A549 (cell line): ENCODE measurements around the gene FRMD4A. TPM values are rescaled to one million over a fixed set of nuclear protein-coding genes. Genes with fewer than 3 reads are reported as not detected.

ENCODE experiments used
- ATAC-seq, 2 experiments: fragments of 200-7000 bp in 1 of 2; fragments of >200 bp in 1 of 2; cut with Nextera tagmentation in 1 of 2; cut with Tn5 transposase in 1 of 2; 3 replicates each; pipeline versions ENCODE4 v1.8.0 to v1.9.1; 2018 to 2020; ENCODE audit warnings: mild to moderate bottlenecking in 1 of 2, moderate library complexity in 1 of 2
- CTCF ChIA-PET: fragments of 300-600 bp; sonication (Branson Sonifier 250); formaldehyde crosslinking; extraction: SDS; loops from one replicate; lab custom pipeline; 2021; ENCODE audit warnings: antibody characterized with exemption, inconsistent platforms; lab: Yijun Ruan, JAX
- POLR2A ChIA-PET: fragments of 350-600 bp; formaldehyde crosslinking; extraction: SDS; loops from one replicate; lab custom pipeline; 2021; ENCODE audit warnings: antibody characterized with exemption, inconsistent platforms; lab: Yijun Ruan, JAX
- DNase-seq, 2 experiments: peaks; one replicate each; pipeline versions ENCODE4 v3.0.0 to v3.0.0-alpha.2; 2011 to 2016; ENCODE audit warnings: low read depth in 1 of 2, low spot score in 1 of 2
- FAIRE-seq: peaks from 2 replicates; lab custom pipeline; 2011; peaks lifted over from hg19 to GRCh38; lab: Jason Lieb, UNC
- H3K27ac ChIP-seq, 2 experiments: fragments of >200 bp; sonication (Bioruptor Twin); formaldehyde crosslinking; 3 replicates each; pipeline ENCODE4 v1.5.1; 2016 to 2017
- H3K4me1 ChIP-seq: fragments of >200 bp; sonication (Bioruptor Twin); formaldehyde crosslinking; 3 replicates; pipeline ENCODE4 v1.6.1; 2016
- H3K4me2 ChIP-seq: fragments of >200 bp; sonication (Bioruptor Twin); formaldehyde crosslinking; 3 replicates; pipeline ENCODE4 v1.6.1; 2016
- H3K4me3 ChIP-seq: fragments of >200 bp; sonication (Bioruptor Twin); formaldehyde crosslinking; 3 replicates; pipeline ENCODE4 v1.5.1; 2016
- H3K9me3 ChIP-seq: fragments of >200 bp; sonication (Bioruptor Twin); formaldehyde crosslinking; 3 replicates; pipeline ENCODE4 v1.6.1; 2016
- EP300 ChIP-seq, 2 experiments: fragments of >200 bp; sonication (Bioruptor Twin); formaldehyde crosslinking; IDR thresholded peaks; 2 replicates in 1 of 2; 3 replicates in 1 of 2; pipeline ENCODE4 v1.6.1; 2016 to 2017
- FOSL2 ChIP-seq, 2 experiments: fragments of 450-650 bp in 1 of 2; fragments of >200 bp in 1 of 2; sonication (Bioruptor Twin) in 1 of 2; formaldehyde crosslinking; IDR thresholded peaks; 2 replicates each; pipeline versions ENCODE4 v1.5.0 to v1.6.1; 2016 to 2020; ENCODE audit warnings: mild to moderate bottlenecking in 1 of 2, moderate library complexity in 1 of 2
- HOXA7 ChIP-seq: fragments of 250-450 bp; sonication (Bioruptor Pico); IDR thresholded peaks from 2 replicates; pipeline ENCODE4 v1.5.0; 2020; ENCODE audit warnings: mild to moderate bottlenecking, moderate library complexity
- HOXB5 ChIP-seq: fragments of 250-450 bp; sonication (Bioruptor Pico); IDR thresholded peaks from 2 replicates; pipeline ENCODE4 v1.5.0; 2020; ENCODE audit warnings: mild to moderate bottlenecking, moderate library complexity
- MYC ChIP-seq: IDR thresholded peaks from 2 replicates; pipeline ENCODE4 v1.6.1; 2012; ENCODE audit warnings: mild to moderate bottlenecking, inconsistent platforms, low read length, improper control_type of control experiment, borderline replicate concordance
- PHF8 ChIP-seq: fragments of 200-600 bp; sonication (generic); IDR thresholded peaks from 2 replicates; pipeline ENCODE4 v1.6.1; 2016; ENCODE audit warnings: low read depth, mild to moderate bottlenecking, antibody characterized with exemption, moderate library complexity, borderline replicate concordance
- ZC3H11A ChIP-seq: fragments of 450-650 bp; IDR thresholded peaks from 2 replicates; pipeline ENCODE4 v1.6.1; 2014; ENCODE audit warnings: antibody characterized with exemption, mild to moderate bottlenecking
- ZNF302 ChIP-seq: fragments of 250-450 bp; sonication (Bioruptor Pico); IDR thresholded peaks from 2 replicates; pipeline ENCODE4 v1.9.0; 2021; ENCODE audit warnings: inconsistent platforms, mild to moderate bottlenecking, moderate library complexity
- WGBS: methylation state at CpG from one replicate; pipeline ENCODE4 v1.1.6; 2017; ENCODE audit errors: missing lambda C conversion rate; 5-methylcytosine and 5-hydroxymethylcytosine counted together
- polyA plus RNA-seq, 4 experiments: library from polyadenylated mRNA; depleted of rRNA in 3 of 4; stranded (reverse); fragments of >200 nt; fragmentation: RNase III in 1 of 4; extraction: RNeasy Plus Mini Kit Qiagen cat#74134 plus additional on column Dnase treatment in 1 of 4; gene quantifications; 2 replicates in 3 of 4; 3 replicates in 1 of 4; pipeline ENCODE4 v1.2.3, GENCODE V29; 2011 to 2017
- TF ChIP-seq, protein P1 (sequence below): IDR thresholded peaks from 2 replicates; pipeline ENCODE4 v1.6.1; 2012
- TF ChIP-seq, protein P2 (sequence below): IDR thresholded peaks from 2 replicates; pipeline ENCODE4 v1.6.1; 2012
- TF ChIP-seq, protein P3 (sequence below): fragments of 250-450 bp; sonication (Bioruptor Pico); IDR thresholded peaks from 2 replicates; pipeline ENCODE4 v1.5.0; 2021; ENCODE audit warnings: mild to moderate bottlenecking, moderate library complexity, borderline replicate concordance
- TF ChIP-seq, protein P4 (sequence below): fragments of 200-600 bp; sonication (generic); IDR thresholded peaks from 2 replicates; pipeline ENCODE4 v1.6.1; 2016; ENCODE audit warnings: antibody characterized with exemption, mild to moderate bottlenecking, moderate library complexity
- TF ChIP-seq, protein P5 (sequence below): fragments of >200 bp; sonication (Bioruptor Twin); formaldehyde crosslinking; IDR thresholded peaks from 2 replicates; pipeline ENCODE4 v1.6.1; 2016

FRMD4A gene
- polyA plus RNA-seq, 2 of the 4 experiments (the other 2 are of a cell fraction): 2.5 to 4.7 TPM

DNA sequence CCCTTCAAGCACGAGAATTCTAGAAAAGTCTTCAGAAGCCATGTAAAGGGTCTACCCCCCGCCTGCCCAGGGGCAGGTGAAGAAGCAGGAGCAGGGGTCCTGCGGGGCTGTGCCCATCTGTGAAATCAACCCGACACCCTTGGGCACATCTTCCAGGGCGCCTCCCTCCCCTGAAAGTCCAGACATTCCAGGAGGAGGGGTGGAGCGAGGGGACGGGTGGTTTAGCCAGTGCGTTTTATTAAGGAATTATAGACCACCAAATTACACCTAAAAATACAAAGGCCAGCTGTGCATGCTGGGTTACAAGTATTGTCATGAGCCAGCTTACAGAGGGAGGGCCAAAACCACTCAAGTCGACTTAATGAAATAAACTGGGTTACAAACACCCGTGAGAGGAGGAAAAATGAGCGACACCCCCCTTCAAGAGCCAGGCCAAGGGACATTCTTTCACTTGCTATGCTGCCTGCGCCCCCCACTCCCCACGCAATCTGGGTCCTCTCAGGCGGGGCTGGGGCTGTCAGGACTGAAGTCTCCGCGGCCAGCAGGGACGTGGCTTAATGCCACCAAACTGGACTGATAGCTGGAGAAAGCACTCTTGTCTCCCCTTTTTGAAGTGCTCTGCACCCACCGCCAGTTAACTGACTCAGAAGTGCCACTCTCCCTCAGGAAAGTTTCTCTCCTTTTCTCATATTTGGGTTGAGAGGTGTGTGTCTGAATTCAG, 360.3 kb downstream of the FRMD4A start (continued):
- TF ChIP-seq FOSL2 (IDR thresholded peaks at IDR 0.05) (no peak), FOSL2 (CRISPR knock-in tag; IDR thresholded peaks at IDR 0.05) (no peak)

DNA sequence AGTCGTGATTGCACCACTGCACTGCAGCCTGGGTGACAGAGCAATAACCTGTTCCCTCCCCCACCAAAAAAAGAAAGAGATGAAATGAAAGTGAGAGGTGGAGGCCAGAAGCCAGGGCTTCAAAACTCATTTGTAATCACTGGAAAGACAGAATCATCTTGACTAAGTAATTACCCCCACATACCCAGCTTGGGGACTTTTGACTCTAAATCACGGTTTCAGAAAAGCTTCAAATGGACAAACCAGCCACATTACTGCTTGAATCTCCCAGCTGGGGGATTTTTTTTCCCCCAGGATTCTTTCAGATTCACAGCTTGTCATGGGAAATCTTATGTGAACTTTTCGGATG, 361.0 kb downstream of the FRMD4A start:
- TF ChIP-seq, protein P1, sequence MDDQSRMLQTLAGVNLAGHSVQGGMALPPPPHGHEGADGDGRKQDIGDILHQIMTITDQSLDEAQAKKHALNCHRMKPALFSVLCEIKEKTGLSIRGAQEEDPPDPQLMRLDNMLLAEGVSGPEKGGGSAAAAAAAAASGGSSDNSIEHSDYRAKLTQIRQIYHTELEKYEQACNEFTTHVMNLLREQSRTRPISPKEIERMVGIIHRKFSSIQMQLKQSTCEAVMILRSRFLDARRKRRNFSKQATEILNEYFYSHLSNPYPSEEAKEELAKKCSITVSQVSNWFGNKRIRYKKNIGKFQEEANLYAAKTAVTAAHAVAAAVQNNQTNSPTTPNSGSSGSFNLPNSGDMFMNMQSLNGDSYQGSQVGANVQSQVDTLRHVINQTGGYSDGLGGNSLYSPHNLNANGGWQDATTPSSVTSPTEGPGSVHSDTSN: no peak
- ChIA-PET POLR2A (no interaction called here), CTCF (no interaction called here)
- no peak overlapping the region for H3K27ac ChIP-seq
- H3K4me1 ChIP-seq: no peaks in the 10 kb centered on the region
- ATAC-seq (no peak), DNase-seq (no peak), FAIRE-seq (no peak)
- WGBS: 37% methylated on average over 3 of the region's 3 CpGs
- H3K9me3 ChIP-seq: no peaks in the 10 kb centered on the region
- no peak overlapping the region for H3K4me3 ChIP-seq
- no peak overlapping the region for H3K4me2 ChIP-seq

DNA sequence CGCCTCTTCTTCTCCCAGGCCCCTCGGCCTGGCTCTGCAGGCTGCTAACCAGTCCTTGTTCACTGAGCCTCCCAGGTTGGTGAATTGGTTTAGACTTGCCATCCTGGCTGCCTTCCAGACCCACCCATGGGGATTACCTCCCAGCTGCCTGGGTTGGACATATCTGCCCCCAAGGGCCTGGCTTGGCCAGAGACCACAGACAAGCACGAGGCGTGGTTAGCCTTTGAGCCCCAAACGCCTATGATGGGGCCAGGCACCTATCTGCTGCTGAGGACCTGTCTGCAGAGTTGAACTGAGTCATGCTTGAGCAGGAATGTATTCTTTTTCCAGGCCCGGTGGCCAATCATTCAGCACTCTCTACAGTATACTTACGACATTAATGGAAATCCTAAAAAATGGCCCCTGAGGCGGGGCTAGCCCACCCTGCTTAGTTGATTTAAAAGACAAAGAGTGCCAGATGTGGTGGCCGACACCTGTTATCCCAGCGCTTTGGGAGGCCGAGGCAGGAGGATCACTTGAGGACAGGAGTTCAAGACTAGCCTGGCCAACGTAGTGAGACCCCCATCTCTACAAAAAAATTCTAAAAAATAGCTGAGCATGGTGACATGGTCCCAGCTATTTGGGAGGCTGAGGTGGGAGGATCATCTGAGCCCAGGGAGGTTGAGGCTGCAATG, 361.5 kb downstream of the FRMD4A start:
- WGBS: 57% methylated on average over 11 of the region's 12 CpGs
- ChIA-PET POLR2A (no interaction called here), CTCF (interaction anchor here (1.0 kb wide), 1 partner anchor 8 kb away, joined by 4 read pairs; no protein-coding TSS in a partner anchor)
- no peaks in the 10 kb centered on the region for H3K9me3 ChIP-seq
- no peak for ATAC-seq
- TF ChIP-seq, protein P2, sequence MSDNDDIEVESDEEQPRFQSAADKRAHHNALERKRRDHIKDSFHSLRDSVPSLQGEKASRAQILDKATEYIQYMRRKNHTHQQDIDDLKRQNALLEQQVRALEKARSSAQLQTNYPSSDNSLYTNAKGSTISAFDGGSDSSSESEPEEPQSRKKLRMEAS: no peak
- no peak for TF ChIP-seq HOXB5
- no peak for TF ChIP-seq ZNF302 (CRISPR knock-in tag)
- no peak for TF ChIP-seq HOXA7
- no peak for TF ChIP-seq PHF8
- TF ChIP-seq, protein P3, sequence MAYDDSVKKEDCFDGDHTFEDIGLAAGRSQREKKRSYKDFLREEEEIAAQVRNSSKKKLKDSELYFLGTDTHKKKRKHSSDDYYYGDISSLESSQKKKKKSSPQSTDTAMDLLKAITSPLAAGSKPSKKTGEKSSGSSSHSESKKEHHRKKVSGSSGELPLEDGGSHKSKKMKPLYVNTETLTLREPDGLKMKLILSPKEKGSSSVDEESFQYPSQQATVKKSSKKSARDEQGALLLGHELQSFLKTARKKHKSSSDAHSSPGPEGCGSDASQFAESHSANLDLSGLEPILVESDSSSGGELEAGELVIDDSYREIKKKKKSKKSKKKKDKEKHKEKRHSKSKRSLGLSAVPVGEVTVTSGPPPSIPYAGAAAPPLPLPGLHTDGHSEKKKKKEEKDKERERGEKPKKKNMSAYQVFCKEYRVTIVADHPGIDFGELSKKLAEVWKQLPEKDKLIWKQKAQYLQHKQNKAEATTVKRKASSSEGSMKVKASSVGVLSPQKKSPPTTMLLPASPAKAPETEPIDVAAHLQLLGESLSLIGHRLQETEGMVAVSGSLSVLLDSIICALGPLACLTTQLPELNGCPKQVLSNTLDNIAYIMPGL (CRISPR knock-in tag): no peak
- TF ChIP-seq, protein P4, sequence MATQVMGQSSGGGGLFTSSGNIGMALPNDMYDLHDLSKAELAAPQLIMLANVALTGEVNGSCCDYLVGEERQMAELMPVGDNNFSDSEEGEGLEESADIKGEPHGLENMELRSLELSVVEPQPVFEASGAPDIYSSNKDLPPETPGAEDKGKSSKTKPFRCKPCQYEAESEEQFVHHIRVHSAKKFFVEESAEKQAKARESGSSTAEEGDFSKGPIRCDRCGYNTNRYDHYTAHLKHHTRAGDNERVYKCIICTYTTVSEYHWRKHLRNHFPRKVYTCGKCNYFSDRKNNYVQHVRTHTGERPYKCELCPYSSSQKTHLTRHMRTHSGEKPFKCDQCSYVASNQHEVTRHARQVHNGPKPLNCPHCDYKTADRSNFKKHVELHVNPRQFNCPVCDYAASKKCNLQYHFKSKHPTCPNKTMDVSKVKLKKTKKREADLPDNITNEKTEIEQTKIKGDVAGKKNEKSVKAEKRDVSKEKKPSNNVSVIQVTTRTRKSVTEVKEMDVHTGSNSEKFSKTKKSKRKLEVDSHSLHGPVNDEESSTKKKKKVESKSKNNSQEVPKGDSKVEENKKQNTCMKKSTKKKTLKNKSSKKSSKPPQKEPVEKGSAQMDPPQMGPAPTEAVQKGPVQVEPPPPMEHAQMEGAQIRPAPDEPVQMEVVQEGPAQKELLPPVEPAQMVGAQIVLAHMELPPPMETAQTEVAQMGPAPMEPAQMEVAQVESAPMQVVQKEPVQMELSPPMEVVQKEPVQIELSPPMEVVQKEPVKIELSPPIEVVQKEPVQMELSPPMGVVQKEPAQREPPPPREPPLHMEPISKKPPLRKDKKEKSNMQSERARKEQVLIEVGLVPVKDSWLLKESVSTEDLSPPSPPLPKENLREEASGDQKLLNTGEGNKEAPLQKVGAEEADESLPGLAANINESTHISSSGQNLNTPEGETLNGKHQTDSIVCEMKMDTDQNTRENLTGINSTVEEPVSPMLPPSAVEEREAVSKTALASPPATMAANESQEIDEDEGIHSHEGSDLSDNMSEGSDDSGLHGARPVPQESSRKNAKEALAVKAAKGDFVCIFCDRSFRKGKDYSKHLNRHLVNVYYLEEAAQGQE: no peak
- TF ChIP-seq ZC3H11A: no peak
- TF ChIP-seq MYC: no peak
- TF ChIP-seq, protein P5, sequence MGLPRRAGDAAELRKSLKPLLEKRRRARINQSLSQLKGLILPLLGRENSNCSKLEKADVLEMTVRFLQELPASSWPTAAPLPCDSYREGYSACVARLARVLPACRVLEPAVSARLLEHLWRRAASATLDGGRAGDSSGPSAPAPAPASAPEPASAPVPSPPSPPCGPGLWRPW: no peak
- no peak for TF ChIP-seq EP300 (IDR thresholded peaks at IDR 0.05)
- no peak for FAIRE-seq
- H3K4me1 ChIP-seq: no peaks in the 10 kb centered on the region
- no peak for DNase-seq
- H3K4me2 ChIP-seq: no peak overlapping the region
- no peak overlapping the region for H3K27ac ChIP-seq
- H3K4me3 ChIP-seq: no peak overlapping the region
